Natural killer cell (primary cell): ENCODE measurements around the gene C1orf185. TPM values are rescaled to one million over a fixed set of nuclear protein-coding genes. Genes with fewer than 3 reads are reported as not detected.

Experiments
- ATAC-seq, 3 donors: fragments of 150-1000 bp in 2 of 3; fragments of 200-7000 bp in 1 of 3; cut with Tn5 transposase; 1 replicate in 1 of 3; 2 replicates in 2 of 3; pipeline ENCODE4 v1.10.0; 2021; ENCODE audit warnings: mild to moderate bottlenecking in 2 of 3, moderate library complexity in 2 of 3
- DNase-seq, 2 donors: peaks; one replicate each; pipeline versions ENCODE4 v3.0.0 to v3.0.0-alpha.2; 2013 to 2021; ENCODE audit warnings: mixed read lengths in 1 of 2
- H3K27ac ChIP-seq: one replicate; pipeline ENCODE4 v1.5.1; 2013; ENCODE audit warnings: mild to moderate bottlenecking, low read length
- H3K27me3 ChIP-seq: one replicate; pipeline ENCODE4 v1.6.1; 2013; ENCODE audit warnings: low read length; ENCODE audit not compliant: control insufficient read depth, insufficient read depth
- H3K36me3 ChIP-seq: one replicate; pipeline ENCODE4 v1.6.1; 2013; ENCODE audit warnings: low read length; ENCODE audit not compliant: control insufficient read depth, insufficient read depth
- H3K4me1 ChIP-seq: one replicate; pipeline ENCODE4 v1.6.1; 2013; ENCODE audit warnings: low read length; ENCODE audit not compliant: control insufficient read depth, insufficient read depth
- H3K4me3 ChIP-seq: one replicate; pipeline ENCODE4 v1.5.1; 2013; ENCODE audit warnings: low read length
- H3K9me3 ChIP-seq: one replicate; pipeline ENCODE4 v1.6.1; 2013; ENCODE audit warnings: low read length; ENCODE audit not compliant: control insufficient read depth, insufficient read depth
- H3K27ac Mint-ChIP-seq, 2 donors: one replicate each; pipeline ENCODE4 v1.8.0; 2022; ENCODE audit warnings: mild to moderate bottlenecking in 2 of 2, mixed read lengths in 2 of 2, moderate library complexity in 1 of 2
- H3K27me3 Mint-ChIP-seq, 2 donors: one replicate each; pipeline ENCODE4 v1.8.0; 2022; ENCODE audit warnings: low read depth in 2 of 2, mixed read lengths in 2 of 2
- H3K36me3 Mint-ChIP-seq: one replicate; pipeline ENCODE4 v1.8.0; 2022; ENCODE audit warnings: mixed read lengths
- H3K4me1 Mint-ChIP-seq, 2 donors: one replicate each; pipeline ENCODE4 v1.8.0; 2022; ENCODE audit warnings: mixed read lengths in 2 of 2
- H3K4me3 Mint-ChIP-seq: one replicate; pipeline ENCODE4 v1.8.0; 2022; ENCODE audit warnings: mild to moderate bottlenecking, moderate library complexity, mixed read lengths
- H3K9me3 Mint-ChIP-seq, 2 donors: one replicate each; pipeline ENCODE4 v1.8.0; 2022; ENCODE audit warnings: mixed read lengths in 2 of 2
- WGBS: methylation state at CpG from one replicate; pipeline ENCODE4 v1.1.7; 2013; ENCODE audit warnings: missing lambda C conversion rate; ENCODE audit not compliant: insufficient coverage; 5-methylcytosine and 5-hydroxymethylcytosine counted together
- intact Hi-C: fragments of 100-400 bp; cut with micrococcal nuclease; formaldehyde crosslinking; loops from one replicate; pipeline ENCODE4 v1.14.2; 2022
- total RNA-seq, 4 donors: library from RNA; stranded (reverse); fragments of 120-200 nt in 1 of 4; gene quantifications; one replicate each; pipeline versions ENCODE4 v1.2.3 to v1.2.4, GENCODE V29; 2013 to 2022
- TF ChIP-seq, protein P1 (sequence below): fragments of 200-600 bp; IDR thresholded peaks from one replicate; pipeline ENCODE4 v1.8.0; 2022; ENCODE audit warnings: antibody characterized with exemption

C1orf185 gene
- total RNA-seq, 3 donors from 2014 or later (not counting 1 experiment from before 2014, with no cell fraction given), result not detected

- Histone ChIP-seq H3K4me1 (no peaks in the 10 kb centered on the region), H3K4me3 (no peak overlapping the region), H3K27ac (no peak overlapping the region), H3K36me3 (no peaks in the 10 kb centered on the region), H3K27me3 (no peaks in the 10 kb centered on the region), H3K9me3 (no peaks in the 10 kb centered on the region)
- DNase-seq, result no peak
- TF ChIP-seq, protein P1, sequence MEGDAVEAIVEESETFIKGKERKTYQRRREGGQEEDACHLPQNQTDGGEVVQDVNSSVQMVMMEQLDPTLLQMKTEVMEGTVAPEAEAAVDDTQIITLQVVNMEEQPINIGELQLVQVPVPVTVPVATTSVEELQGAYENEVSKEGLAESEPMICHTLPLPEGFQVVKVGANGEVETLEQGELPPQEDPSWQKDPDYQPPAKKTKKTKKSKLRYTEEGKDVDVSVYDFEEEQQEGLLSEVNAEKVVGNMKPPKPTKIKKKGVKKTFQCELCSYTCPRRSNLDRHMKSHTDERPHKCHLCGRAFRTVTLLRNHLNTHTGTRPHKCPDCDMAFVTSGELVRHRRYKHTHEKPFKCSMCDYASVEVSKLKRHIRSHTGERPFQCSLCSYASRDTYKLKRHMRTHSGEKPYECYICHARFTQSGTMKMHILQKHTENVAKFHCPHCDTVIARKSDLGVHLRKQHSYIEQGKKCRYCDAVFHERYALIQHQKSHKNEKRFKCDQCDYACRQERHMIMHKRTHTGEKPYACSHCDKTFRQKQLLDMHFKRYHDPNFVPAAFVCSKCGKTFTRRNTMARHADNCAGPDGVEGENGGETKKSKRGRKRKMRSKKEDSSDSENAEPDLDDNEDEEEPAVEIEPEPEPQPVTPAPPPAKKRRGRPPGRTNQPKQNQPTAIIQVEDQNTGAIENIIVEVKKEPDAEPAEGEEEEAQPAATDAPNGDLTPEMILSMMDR, result no peak
- Mint-ChIP-seq H3K27ac (no peak overlapping the region), H3K4me3 (no peak overlapping the region), H3K4me1 (no peaks in the 10 kb centered on the region), H3K36me3 (no peaks in the 10 kb centered on the region), H3K9me3 (no peaks in the 10 kb centered on the region), H3K27me3 (peaks cover 12 to 26% of the 10 kb centered on the region in 2 donors)
- intact Hi-C loops, result no loop called here
- no peak for ATAC-seq
These were observed 29.4 kb upstream of the C1orf185 start for GRCh38 chr1:51072651-51073050.

DNA sequence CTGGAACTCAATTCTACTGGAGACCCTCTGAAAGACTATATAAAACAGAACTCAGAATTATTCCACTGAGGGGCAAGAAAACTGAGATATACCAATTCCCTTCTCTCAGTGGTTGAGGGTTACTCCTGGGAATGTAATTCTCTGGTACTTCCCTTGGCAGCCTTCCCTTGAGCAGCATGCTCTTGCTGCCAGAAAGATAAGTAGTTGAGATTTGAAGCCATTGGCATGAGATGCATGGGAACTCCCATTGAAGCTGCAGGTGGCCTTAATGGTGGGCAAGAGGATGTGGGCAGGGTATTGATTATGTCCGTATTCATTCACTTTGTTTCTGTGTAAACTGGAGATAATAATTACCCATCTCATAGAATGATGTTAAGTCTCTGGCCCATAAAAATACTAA is 28.6 kb upstream of the C1orf185 start:
- no peaks in the 10 kb centered on the region for H3K4me1 ChIP-seq
- Mint-ChIP-seq H3K9me3 (no peaks in the 10 kb centered on the region), H3K36me3 (no peaks in the 10 kb centered on the region), H3K27me3 (peaks cover 12 to 30% of the 10 kb centered on the region in 2 donors), H3K27ac (no peak overlapping the region), H3K4me1 (no peaks in the 10 kb centered on the region), H3K4me3 (no peak overlapping the region)
- WGBS, result 80% methylated on average over 1 of the region's 1 CpG
- TF ChIP-seq, protein P1, result no peak
- H3K27me3 ChIP-seq, result no peaks in the 10 kb centered on the region
- DNase-seq (no peak), ATAC-seq (no peak)
- no peak overlapping the region for H3K4me3 ChIP-seq
- H3K9me3 ChIP-seq, result no peaks in the 10 kb centered on the region
- H3K27ac ChIP-seq, result no peak overlapping the region
- H3K36me3 ChIP-seq, result no peaks in the 10 kb centered on the region
- intact Hi-C loops, result no loop called here

GRCh38 chr1:51086496-51087271 is 15.3 kb upstream of the C1orf185 start:
- intact Hi-C loops, result no loop called here
- peaks cover 23 to 38% of the 10 kb centered on the region in 2 donors for H3K27me3 Mint-ChIP-seq
- WGBS, result 70% methylated on average over 3 of the region's 3 CpGs

More at GRCh38 chr1:51086496-51087271, 15.3 kb upstream of the C1orf185 start:
- Mint-ChIP-seq H3K36me3 (no peaks in the 10 kb centered on the region), H3K4me3 (no peak overlapping the region), H3K27ac (no peak overlapping the region), H3K4me1 (no peaks in the 10 kb centered on the region), H3K9me3 (no peaks in the 10 kb centered on the region)
- H3K4me3 ChIP-seq, result no peak overlapping the region
- H3K4me1 ChIP-seq, result no peaks in the 10 kb centered on the region
- H3K27me3 ChIP-seq, result peaks cover 16% of the 10 kb centered on the region
- TF ChIP-seq, protein P1, result no peak
- no peaks in the 10 kb centered on the region for H3K9me3 ChIP-seq
- H3K36me3 ChIP-seq, result no peaks in the 10 kb centered on the region
- DNase-seq (no peak), ATAC-seq (no peak)
- H3K27ac ChIP-seq, result no peak overlapping the region
